ENCODE data around the gene RUNX2.

DNA sequence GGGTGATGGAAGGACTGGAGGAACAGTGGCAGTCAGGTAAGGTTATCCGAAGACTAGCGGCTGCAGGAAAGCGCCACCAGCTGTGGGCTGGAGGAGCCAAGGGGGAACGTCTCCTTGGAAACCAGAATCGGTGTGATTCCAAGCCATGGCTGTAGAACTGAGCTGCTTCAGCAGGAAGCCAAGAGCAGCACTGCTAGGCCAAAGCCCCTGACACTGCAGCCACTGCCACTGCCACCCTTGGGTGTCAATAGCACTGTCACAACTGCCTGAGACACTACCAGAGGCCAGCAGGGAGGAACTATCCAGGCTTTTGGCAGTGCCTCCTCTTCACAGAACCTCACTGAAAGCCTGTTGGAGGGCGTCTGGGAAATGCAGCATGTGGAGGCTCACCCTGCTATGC is 339.2 kb downstream of the RUNX2 start:
- TF ChIP-seq ZNF24 (IDR thresholded peaks at IDR 0.05) (no peak), ZNF707 (CRISPR knock-in tag; conservative IDR thresholded peaks at IDR 0.05) (no peak)

Measured in K562 (cell line).